GM12878 (cell line): Measurements from ENCODE around the gene FCRLA. TPM values are rescaled to one million over a fixed set of nuclear protein-coding genes. Genes with fewer than 3 reads are reported as not detected.

ENCODE experiments used
- ATF3 ChIP-seq: IDR thresholded peaks from 2 replicates; pipeline ENCODE4 v1.6.1; 2011; ENCODE audit warnings: low read depth, mild to moderate bottlenecking, low read length, moderate library complexity, borderline replicate concordance; ENCODE audit errors: extremely low read depth
- BCL11A ChIP-seq: IDR thresholded peaks from 2 replicates; pipeline ENCODE4 v1.6.1; 2011; ENCODE audit warnings: low read depth, low read length
- CBX3 ChIP-seq: fragments of 200-600 bp; sonication (generic); IDR thresholded peaks from 2 replicates; pipeline ENCODE4 v1.6.1; 2016; ENCODE audit warnings: low read depth, borderline replicate concordance
- CBX5 ChIP-seq: sonication (generic); IDR thresholded peaks from 2 replicates; pipeline ENCODE4 v1.6.1; 2016; ENCODE audit warnings: low read depth, moderate library complexity, mild to moderate bottlenecking, inconsistent platforms
- EED ChIP-seq: sonication (generic); IDR thresholded peaks from 2 replicates; pipeline ENCODE4 v1.6.1; 2016; ENCODE audit warnings: antibody characterized with exemption, low read depth
- EP300 ChIP-seq, 2 experiments: fragments of 150-350 bp in 1 of 2; IDR thresholded peaks; 2 replicates each; pipeline ENCODE4 v1.6.1; 2011 to 2012; ENCODE audit warnings: low read depth in 2 of 2, low read length in 2 of 2, borderline replicate concordance in 1 of 2, improper control_type of control experiment in 1 of 2, inconsistent platforms in 1 of 2; ENCODE audit not compliant: control insufficient read depth in 1 of 2
- ESRRA ChIP-seq: IDR thresholded peaks from 2 replicates; pipeline ENCODE4 v1.6.1; 2012; ENCODE audit warnings: mild to moderate bottlenecking, low read length, improper control_type of control experiment
- FOXM1 ChIP-seq: IDR thresholded peaks from 2 replicates; pipeline ENCODE4 v1.6.1; 2012; ENCODE audit warnings: low read depth, mild to moderate bottlenecking, inconsistent platforms, low read length, moderate library complexity
- GABPA ChIP-seq: IDR thresholded peaks from 2 replicates; pipeline ENCODE4 v1.6.1; 2014; ENCODE audit warnings: antibody characterized with exemption, low read depth, mild to moderate bottlenecking, inconsistent platforms
- GATAD2B ChIP-seq: fragments of 450-650 bp; conservative IDR thresholded peaks from 2 replicates; pipeline ENCODE4 v1.6.1; 2017; ENCODE audit warnings: low read depth, mild to moderate bottlenecking, moderate library complexity
- HDGF ChIP-seq: fragments of 450-650 bp; IDR thresholded peaks from 2 replicates; pipeline ENCODE4 v1.6.1; 2016; ENCODE audit warnings: antibody characterized with exemption
- IKZF1 ChIP-seq: fragments of 450-650 bp; conservative IDR thresholded peaks from 2 replicates; pipeline ENCODE4 v1.6.1; 2017; ENCODE audit warnings: antibody characterized with exemption, mild to moderate bottlenecking
- IKZF2 ChIP-seq, 2 experiments: fragments of 450-650 bp; IDR thresholded peaks; 2 replicates each; pipeline ENCODE4 v1.6.1; 2017; ENCODE audit warnings: mild to moderate bottlenecking in 2 of 2, moderate library complexity in 2 of 2
- IRF4 ChIP-seq: IDR thresholded peaks from 2 replicates; pipeline ENCODE4 v1.6.1; 2011; ENCODE audit warnings: low read depth, low read length
- MXI1 ChIP-seq: fragments of 150-350 bp; IDR thresholded peaks from 2 replicates; pipeline ENCODE4 v1.6.1; 2011; ENCODE audit warnings: low read depth, mild to moderate bottlenecking, inconsistent platforms, low read length, improper control_type of control experiment
- MYB ChIP-seq: fragments of 150-350 bp; IDR thresholded peaks from 2 replicates; pipeline ENCODE4 v1.6.1; 2014; ENCODE audit warnings: mild to moderate bottlenecking, low read depth, low read length, borderline replicate concordance
- NFIC ChIP-seq: IDR thresholded peaks from 2 replicates; pipeline ENCODE4 v1.6.1; 2012; ENCODE audit warnings: low read depth, mild to moderate bottlenecking, inconsistent platforms, low read length, moderate library complexity
- NFXL1 ChIP-seq: fragments of 450-650 bp; IDR thresholded peaks from 2 replicates; pipeline ENCODE4 v1.6.1; 2017; ENCODE audit warnings: antibody characterized with exemption, mild to moderate bottlenecking, borderline replicate concordance
- NR2C1 ChIP-seq: fragments of 450-650 bp; IDR thresholded peaks from 2 replicates; pipeline ENCODE4 v1.6.1; 2017; ENCODE audit warnings: antibody characterized with exemption, mild to moderate bottlenecking, moderate library complexity
- PAX5 ChIP-seq: IDR thresholded peaks from 2 replicates; pipeline ENCODE4 v1.6.1; 2011; ENCODE audit warnings: low read depth, low read length, borderline replicate concordance
- PBX3 ChIP-seq: IDR thresholded peaks from 2 replicates; pipeline ENCODE4 v1.6.1; 2011; ENCODE audit warnings: mild to moderate bottlenecking, low read depth, low read length, moderate library complexity; ENCODE audit not compliant: insufficient replicate concordance
- PKNOX1 ChIP-seq: fragments of 450-650 bp; IDR thresholded peaks from 2 replicates; pipeline ENCODE4 v1.6.1; 2016; ENCODE audit warnings: mild to moderate bottlenecking
- POLR2A ChIP-seq: IDR thresholded peaks from 2 replicates; pipeline ENCODE4 v1.6.1; 2011; ENCODE audit warnings: low read depth, mild to moderate bottlenecking, low read length
- RUNX3 ChIP-seq: IDR thresholded peaks from 2 replicates; pipeline ENCODE4 v1.6.1; 2012; ENCODE audit warnings: low read length, inconsistent platforms
- SPI1 ChIP-seq: IDR thresholded peaks from 2 replicates; pipeline ENCODE4 v1.6.1; 2011; ENCODE audit warnings: low read depth, mild to moderate bottlenecking, low read length, moderate library complexity, borderline replicate concordance; ENCODE audit not compliant: insufficient read depth
- SRF ChIP-seq, 2 experiments: IDR thresholded peaks; 2 replicates each; pipeline ENCODE4 v1.6.1; 2011; ENCODE audit warnings: low read depth in 2 of 2, low read length in 2 of 2, mild to moderate bottlenecking in 1 of 2, moderate library complexity in 1 of 2
- STAT3 ChIP-seq: IDR thresholded peaks from 2 replicates; pipeline ENCODE4 v1.6.1; 2011; ENCODE audit warnings: low read depth, low read length, improper control_type of control experiment
- TARDBP ChIP-seq: IDR thresholded peaks from 2 replicates; pipeline ENCODE4 v1.6.1; 2016; ENCODE audit warnings: borderline replicate concordance
- TCF3 ChIP-seq: IDR thresholded peaks from 2 replicates; pipeline ENCODE4 v1.6.1; 2012; ENCODE audit warnings: low read depth, mild to moderate bottlenecking, low read length, borderline replicate concordance; ENCODE audit not compliant: insufficient read depth
- ZNF207 ChIP-seq: fragments of 450-650 bp; IDR thresholded peaks from 2 replicates; pipeline ENCODE4 v1.6.1; 2014; ENCODE audit warnings: antibody characterized with exemption, mild to moderate bottlenecking, borderline replicate concordance
- polyA plus RNA-seq, 11 experiments: library from polyadenylated mRNA; depleted of rRNA in 4 of 11; unstranded in 6 of 11; stranded (reverse) in 5 of 11; fragments of >200 nt; fragmentation: Nextera tagmentation in 4 of 11; fragmentation: Illumina TruSeq in 1 of 11; extraction: Ambion mirVana in 4 of 11; extraction: Trizol in 1 of 11; gene quantifications; 1 replicate in 1 of 11; 2 replicates in 10 of 11; pipeline versions ENCODE4 v1.2.1 to v1.2.3, GENCODE V29; 2011 to 2016; ENCODE audit warnings: inconsistent platforms in 2 of 11, missing spikeins in 2 of 11, low read depth in 1 of 11
- total RNA-seq, 4 experiments: library from RNA; depleted of rRNA in 3 of 4; stranded (reverse); fragments of >200 nt in 3 of 4; fragmentation: Illumina TruSeq in 1 of 4; extraction: Trizol in 1 of 4; gene quantifications; 2 replicates each; pipeline versions ENCODE4 v1.2.1 to v1.2.3, GENCODE V29; 2013 to 2021

Gene FCRLA
- total and polyA plus RNA-seq, 10 of the 15 experiments (the other 5 are each of a cell fraction or from before 2014, with no cell fraction given), result 130 to 714 (median 374) TPM

GRCh38 chr1:161739865-161740566 lies 33.0 kb downstream of the FCRLA start (continued):
- TF ChIP-seq ZNF207, result no peak
- no peak for TF ChIP-seq CBX3
- no peak for TF ChIP-seq HDGF
- no peak for TF ChIP-seq ATF3
- TF ChIP-seq GATAD2B, result no peak
- TF ChIP-seq FOXM1, result no peak
- peak; percentile 53; the same call in 1 of the 2 replicates for TF ChIP-seq EED
- peak; percentile 66 for TF ChIP-seq RUNX3
- peak; percentile 55 for TF ChIP-seq PBX3
- peak; percentile 40 to 42; a peak in 1 of 4 replicates for TF ChIP-seq IKZF2 (IDR thresholded peaks at IDR 0.05)
- TF ChIP-seq PKNOX1, result peak; percentile 85
- no peak for TF ChIP-seq ESRRA
- TF ChIP-seq POLR2A, result no peak
- peak; percentile 58; the same call in 1 of the 2 replicates for TF ChIP-seq NFIC
- TF ChIP-seq SPI1, result peak; percentile 96
- TF ChIP-seq BCL11A, result peak; percentile 74
- TF ChIP-seq TCF3, result 0 out of 2 replicates have a peak, but pooled peaks have one; percentile 38
- TF ChIP-seq IKZF1, result 0 out of 2 replicates have a peak, but pooled peaks have one; percentile 15
- no peak for TF ChIP-seq STAT3
- no peak for TF ChIP-seq GABPA
- no peak for TF ChIP-seq TARDBP
- no peak for TF ChIP-seq MYB
- TF ChIP-seq PAX5, result peak; percentile 66; the same call in 1 of the 2 replicates
- TF ChIP-seq EP300 (IDR thresholded peaks at IDR 0.05; ENCODE audit: borderline replicate concordance in 1 of 2, control insufficient read depth in 1 of 2, low read depth in 2 of 2, low read length in 2 of 2), result peak in 1 of 2 experiments; percentile 38; a peak in 1 of 4 replicates
- peak; percentile 68 for TF ChIP-seq IRF4
- TF ChIP-seq SRF (IDR thresholded peaks at IDR 0.05; ENCODE audit: low read depth in 2 of 2, low read length in 2 of 2), result no peak
- TF ChIP-seq MXI1, result peak; percentile 31; the same call in 1 of the 2 replicates
- TF ChIP-seq NR2C1, result no peak
- TF ChIP-seq NFXL1, result no peak
- TF ChIP-seq CBX5, result no peak
